GM12874 (cell line): ENCODE measurements around the gene PLXNA4.

Experiments used
- CTCF ChIP-seq: IDR thresholded peaks from 2 replicates; pipeline ENCODE4 v1.5.1; 2011; ENCODE audit warnings: low read depth, mild to moderate bottlenecking, control low read depth, low read length, moderate library complexity; ENCODE audit not compliant: insufficient read depth

The PLXNA4 gene

GRCh38 chr7:132569884-132570614 lies 6.2 kb downstream of the PLXNA4 start:
- no peak for TF ChIP-seq CTCF

GRCh38 chr7:132568962-132569361 lies 7.3 kb downstream of the PLXNA4 start:
- no peak for TF ChIP-seq CTCF

GRCh38 chr7:132565885-132566284 lies 10.4 kb downstream of the PLXNA4 start:
- TF ChIP-seq CTCF: no peak

- no peak for TF ChIP-seq CTCF
These were observed 10.8 kb downstream of the PLXNA4 start for GRCh38 chr7:132565441-132565840.

- TF ChIP-seq CTCF: no peak
These were observed 11.4 kb downstream of the PLXNA4 start for GRCh38 chr7:132564849-132565248.

- no peak for TF ChIP-seq CTCF
These were observed 12.2 kb downstream of the PLXNA4 start for GRCh38 chr7:132564090-132564489.

DNA sequence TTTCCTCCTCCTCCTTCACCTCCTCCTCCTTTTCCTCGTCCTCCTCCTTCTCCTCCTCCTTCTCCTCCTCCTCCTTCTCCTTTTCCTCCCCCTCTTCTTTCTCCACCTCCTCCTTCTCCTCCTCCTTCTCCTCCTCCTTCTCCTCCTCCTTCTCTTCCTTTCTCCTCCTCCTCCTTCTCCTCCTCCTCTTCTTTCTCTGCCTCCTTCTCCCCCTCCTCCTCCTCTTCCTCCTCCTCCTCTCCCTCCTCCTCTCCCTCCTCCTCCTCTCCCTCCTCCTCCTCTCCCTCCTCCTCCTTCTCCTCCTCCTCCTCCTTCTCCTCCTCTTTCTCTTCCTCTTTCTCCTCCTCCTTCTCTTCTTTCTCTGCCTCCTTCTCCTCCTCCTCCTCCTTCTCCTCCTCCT lies 13.6 kb downstream of the PLXNA4 start:
- TF ChIP-seq CTCF: no peak
